NOMO-1 treated with DMSO at 0.1 percent for 48 hours (cell line): ENCODE data around the gene CLCN1.
A peak's percentile ranks its signal among the peaks of the same experiment; 100 is the strongest.
"Not testable (repeated sequence)": the region's sequence is repeated elsewhere in the genome, so short reads cannot be mapped to it uniquely, and the experiment has no call there.

Source experiments
- DNase-seq: peaks from one replicate; lab custom pipeline; 2025; ENCODE audit not compliant: unreplicated experiment; lab: John Stamatoyannopoulos, UW

CLCN1 gene

GRCh38 chr7:143383642-143383957 lies 67.7 kb downstream of the CLCN1 start:
- DNase-seq, result no peak

GRCh38 chr7:143384148-143384547 lies 68.2 kb downstream of the CLCN1 start:
- no peak for DNase-seq

DNA sequence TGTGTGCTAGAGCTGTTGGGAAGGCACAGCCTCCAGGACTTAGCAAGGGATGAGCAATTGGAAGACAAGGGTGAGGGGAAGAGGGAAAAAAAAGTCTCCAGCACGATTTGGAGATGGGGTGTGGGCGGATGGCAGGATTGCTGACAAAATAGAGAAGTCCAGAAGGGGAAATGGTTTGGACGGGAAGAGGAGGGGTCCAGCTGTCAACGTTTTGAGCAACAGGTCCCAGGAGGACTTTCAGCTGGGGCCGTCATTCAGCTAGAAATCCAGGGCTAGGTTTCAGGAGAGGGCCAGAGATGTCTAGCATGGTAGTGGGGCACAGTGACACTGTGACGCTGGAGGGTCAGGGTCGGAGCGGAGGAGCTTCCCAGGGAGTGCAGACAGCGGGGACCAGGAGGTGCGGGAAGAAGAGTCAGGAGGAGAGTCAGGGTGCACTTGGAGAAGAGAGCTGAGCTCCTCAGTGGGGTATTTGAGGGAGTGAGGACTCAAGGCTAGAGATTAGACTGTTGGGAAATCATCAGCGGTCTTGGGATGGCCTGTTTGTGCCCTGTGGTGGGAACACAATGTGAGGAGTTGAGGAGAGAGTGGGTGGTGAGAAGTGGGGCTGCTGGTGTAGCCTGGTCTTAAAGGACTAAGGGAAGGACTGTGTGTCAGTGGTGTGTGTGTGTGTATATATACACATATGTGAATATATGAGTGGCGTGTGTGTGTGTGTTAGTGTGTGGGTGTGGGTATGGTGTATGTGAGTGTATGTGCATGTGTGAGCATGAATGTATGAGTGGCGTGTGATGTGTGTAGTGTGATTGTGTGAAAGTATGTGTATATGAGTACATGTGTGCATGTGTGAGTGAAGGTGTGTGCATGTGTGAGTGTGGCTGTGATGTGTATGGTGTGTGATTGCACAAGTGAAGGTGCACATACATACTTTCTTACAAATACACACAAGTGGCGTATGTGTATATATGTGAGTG lies 69.0 kb downstream of the CLCN1 start:
- DNase-seq, result peak; percentile 39

DNA sequence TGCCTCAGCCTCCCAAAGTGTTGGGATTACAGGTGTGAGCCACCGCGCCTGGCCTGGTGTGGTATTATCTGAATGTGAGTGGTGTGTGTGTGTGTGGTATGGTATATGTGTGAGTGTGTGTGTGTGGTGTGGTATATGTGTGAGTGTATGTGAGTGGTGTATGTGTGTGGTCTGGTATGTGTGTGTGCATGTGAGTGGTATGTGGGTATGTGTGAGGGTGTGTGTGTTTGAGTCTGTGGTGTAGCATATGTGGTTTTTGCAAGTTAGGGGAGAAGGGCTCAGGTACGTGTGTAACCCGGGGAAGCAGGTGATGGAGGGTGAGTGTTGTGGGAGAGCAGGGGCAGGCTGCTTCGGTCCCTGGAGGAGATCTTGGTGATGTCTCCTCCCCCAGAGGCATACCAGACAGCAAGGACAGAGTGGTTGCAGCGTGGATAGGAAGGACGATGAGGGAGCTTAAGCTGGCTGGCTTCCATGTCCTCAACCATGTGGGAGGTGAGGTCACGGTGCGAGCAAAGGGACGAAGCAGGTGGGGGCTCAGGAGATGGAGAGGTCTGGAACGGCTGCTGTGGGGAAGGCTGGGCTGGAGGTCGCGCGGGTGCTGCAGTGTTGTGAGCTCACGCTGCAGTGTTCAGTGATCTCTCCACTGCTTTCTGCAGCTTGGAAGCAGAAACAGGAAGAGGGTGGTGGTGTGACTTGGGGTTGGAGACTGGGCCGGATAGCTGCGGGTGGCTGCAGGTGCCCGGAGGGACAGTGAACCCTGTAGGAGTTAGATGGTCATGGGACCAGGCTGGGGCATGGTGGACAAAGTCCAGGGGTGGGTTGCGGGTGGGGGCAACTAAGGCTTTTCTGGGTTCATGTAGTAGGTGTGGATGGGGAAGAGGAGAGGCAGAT lies 70.2 kb downstream of the CLCN1 start:
- DNase-seq, result no peak

GRCh38 chr7:143387156-143387975 lies 71.5 kb downstream of the CLCN1 start:
- no peak for DNase-seq

DNA sequence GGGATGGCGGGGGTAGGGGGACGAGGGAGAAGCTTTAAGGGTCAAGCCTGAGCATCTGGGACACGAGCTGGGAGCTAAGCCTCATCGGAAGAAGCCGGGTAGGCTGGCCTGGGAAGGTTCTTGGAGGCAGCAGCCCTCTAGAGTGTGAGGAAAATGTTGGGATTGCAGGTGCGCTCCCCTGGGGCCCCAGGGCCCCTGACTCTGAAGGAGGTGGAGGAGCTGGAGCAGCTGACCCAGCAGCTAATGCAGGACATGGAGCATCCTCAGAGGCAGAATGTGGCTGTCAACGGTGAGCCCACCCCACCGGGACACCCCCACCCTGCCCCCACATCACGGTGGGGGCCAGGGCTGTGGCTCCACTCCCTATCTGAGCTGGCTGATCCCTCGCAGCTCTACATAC lies 72.1 kb downstream of the CLCN1 start:
- DNase-seq, result no peak

GRCh38 chr7:143388491-143389101 lies 72.7 kb downstream of the CLCN1 start:
- DNase-seq, result no peak

DNA sequence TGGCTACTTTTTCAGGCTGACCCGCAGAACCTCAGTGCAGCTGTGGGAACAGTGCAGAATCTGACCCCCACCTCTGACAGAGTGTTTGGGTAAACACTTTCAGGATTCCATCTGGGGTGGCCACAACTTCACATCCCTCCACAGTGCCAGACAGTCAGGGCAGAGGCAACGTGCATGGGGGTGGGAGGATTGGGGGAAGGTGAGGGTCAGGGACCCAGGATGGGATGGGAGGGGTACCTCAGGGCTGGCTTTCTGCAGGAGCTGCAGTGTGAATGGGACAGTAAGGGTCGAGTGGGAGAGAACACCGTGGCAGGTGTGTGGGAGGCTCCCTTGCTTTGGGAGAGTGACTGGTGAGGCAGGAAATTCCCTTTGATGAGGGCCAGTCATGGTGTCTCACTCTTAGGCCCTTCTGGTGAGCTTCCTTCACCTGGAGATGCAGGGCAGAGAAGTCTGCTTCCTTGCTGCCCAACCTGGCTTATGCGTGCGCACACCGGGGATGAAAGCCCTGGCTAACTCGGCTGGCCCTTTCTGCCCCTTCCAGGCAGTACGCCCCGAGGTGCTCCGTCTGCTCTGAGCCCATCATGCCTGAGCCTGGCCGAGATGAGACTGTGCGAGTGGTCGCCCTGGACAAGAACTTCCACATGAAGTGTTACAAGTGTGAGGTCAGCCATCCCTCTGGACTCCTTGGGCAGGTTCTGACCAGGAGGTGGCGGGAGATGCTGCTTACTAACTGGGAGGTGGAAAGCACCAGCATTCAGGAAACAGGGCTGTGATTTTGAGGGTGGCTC lies 73.6 kb downstream of the CLCN1 start:
- no peak for DNase-seq

DNA sequence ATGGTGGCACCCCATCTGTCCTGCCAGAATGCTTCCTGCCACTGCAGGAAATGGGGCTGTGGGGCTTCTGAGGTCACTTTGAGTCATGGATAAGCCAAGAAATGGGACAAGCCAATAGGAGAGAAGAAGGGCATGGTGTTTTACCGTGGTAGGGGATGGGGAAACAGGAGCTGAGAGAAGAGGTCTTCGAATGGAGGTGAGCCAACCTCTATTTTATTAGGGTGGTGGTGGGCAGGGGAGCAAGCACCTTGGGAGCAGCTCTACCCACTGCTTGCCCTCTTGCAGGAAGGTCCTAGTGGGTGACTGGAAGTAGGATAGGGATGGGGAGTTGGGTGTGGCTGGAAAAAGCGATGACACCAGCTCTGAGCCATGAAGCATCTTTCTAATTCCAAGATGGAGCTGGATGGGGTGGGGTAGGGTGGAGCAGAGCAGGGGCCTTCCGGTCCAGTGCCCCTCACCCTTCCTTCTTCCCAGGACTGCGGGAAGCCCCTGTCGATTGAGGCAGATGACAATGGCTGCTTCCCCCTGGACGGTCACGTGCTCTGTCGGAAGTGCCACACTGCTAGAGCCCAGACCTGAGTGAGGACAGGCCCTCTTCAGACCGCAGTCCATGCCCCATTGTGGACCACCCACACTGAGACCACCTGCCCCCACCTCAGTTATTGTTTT lies 74.3 kb downstream of the CLCN1 start:
- DNase-seq, result no peak

GRCh38 chr7:143390773-143391317 lies 74.9 kb downstream of the CLCN1 start:
- no peak for DNase-seq

- no peak for DNase-seq
These were observed 75.8 kb downstream of the CLCN1 start for GRCh38 chr7:143391462-143392404.

DNA sequence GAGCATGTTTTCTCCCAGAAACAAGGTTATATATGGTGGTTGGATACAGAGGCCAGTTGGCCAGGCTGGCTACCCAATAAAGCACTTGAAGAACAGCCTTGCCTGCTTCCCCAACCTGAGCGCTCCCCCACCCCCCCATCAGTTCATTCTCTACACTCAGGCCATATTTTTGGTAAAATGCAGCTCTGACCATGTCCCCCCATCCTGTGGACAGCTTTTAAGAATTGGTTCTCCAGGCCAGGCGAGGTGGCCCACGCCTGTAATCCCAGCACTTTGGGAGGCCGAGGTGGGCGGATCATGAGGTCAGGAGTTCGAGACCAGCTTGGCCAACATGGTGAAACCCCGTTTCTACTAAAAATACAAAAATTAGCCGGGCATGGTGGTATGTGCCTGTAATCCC lies 76.5 kb downstream of the CLCN1 start:
- not testable (repeated sequence) for DNase-seq

- DNase-seq, result no peak
These were observed 77.0 kb downstream of the CLCN1 start for GRCh38 chr7:143392875-143393266.

- DNase-seq, result no peak
These were observed 77.5 kb downstream of the CLCN1 start for GRCh38 chr7:143393267-143394041.

DNA sequence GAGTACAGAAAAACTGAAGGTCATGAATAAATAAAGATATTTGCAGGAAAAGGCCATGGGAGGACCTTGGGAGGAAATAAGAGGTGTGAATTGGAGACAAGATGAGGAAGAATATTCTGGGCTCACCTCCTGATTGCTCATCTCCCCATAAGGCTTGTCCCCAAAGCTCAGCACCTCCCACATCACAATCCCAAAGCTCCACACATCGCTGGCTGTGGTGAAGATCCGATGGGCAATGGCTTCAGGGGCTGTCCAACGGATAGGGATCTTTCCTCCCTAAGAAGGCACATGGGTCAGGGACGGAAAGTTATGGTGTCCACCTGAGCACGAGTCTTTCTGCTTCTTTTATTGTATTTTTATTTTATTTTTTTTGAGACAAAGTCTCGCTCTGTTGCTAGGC lies 78.2 kb downstream of the CLCN1 start:
- no peak for DNase-seq

DNA sequence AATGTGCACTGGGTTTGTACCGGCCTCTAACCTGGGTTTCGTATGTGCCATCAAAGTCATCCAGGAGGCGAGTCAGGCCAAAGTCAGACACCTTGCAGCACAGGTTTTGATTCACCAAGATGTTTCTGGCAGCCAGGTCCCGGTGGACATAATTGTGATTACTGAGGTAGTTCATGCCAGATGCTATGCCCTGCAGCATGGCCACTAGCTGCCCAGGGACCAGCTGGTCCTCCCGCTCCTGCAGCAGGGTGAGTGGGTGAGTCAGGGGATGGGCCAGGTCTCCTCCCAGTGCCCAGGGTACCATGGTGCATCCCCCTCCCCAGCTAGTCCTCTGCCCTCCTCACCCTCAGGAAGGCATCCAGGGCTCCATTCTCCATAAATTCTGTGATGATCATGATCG lies 78.9 kb downstream of the CLCN1 start:
- DNase-seq, result no peak
